GM21723 (cell line): ENCODE measurements around the gene RAX2.
"Not testable (repeated sequence)": the region's sequence is repeated elsewhere in the genome, so short reads cannot be mapped to it uniquely, and the experiment has no call there.

Source experiments
- ATAC-seq: cut with Tn5 transposase; IDR thresholded peaks from one replicate; pipeline ENCODE4 v1.9.1; 2021; ENCODE audit warnings: mild to moderate bottlenecking, moderate library complexity; ENCODE audit not compliant: unreplicated experiment

Gene RAX2

GRCh38 chr19:3762130-3762473 is 9.9 kb downstream of the RAX2 start:
- ATAC-seq, result no peak

GRCh38 chr19:3761382-3762129 is 10.5 kb downstream of the RAX2 start, which contains the start of gene APBA3:
APBA3 (minus strand) TSS chr19:3761692; CDS start chr19:3760264, 1,428 bp downstream.
- ATAC-seq, result peak; percentile 44

- ATAC-seq, result no peak
Measured at GRCh38 chr19:3760871-3761361, 11.1 kb downstream of the RAX2 start.

- ATAC-seq, result no peak
Measured at GRCh38 chr19:3759482-3760254, 12.4 kb downstream of the RAX2 start.

GRCh38 chr19:3758297-3758696 is 13.7 kb downstream of the RAX2 start:
- not testable (repeated sequence) for ATAC-seq

- not testable (repeated sequence) for ATAC-seq
Measured at GRCh38 chr19:3757705-3758104, 14.3 kb downstream of the RAX2 start.

GRCh38 chr19:3753631-3754410 is 18.2 kb downstream of the RAX2 start:
- ATAC-seq, result no peak

GRCh38 chr19:3752492-3752891 is 19.5 kb downstream of the RAX2 start:
- no peak for ATAC-seq

GRCh38 chr19:3751236-3751635 is 20.8 kb downstream of the RAX2 start:
- no peak for ATAC-seq

- ATAC-seq, result no peak
Measured at GRCh38 chr19:3750211-3750610, 21.8 kb downstream of the RAX2 start.

GRCh38 chr19:3748965-3749364 is 23.1 kb downstream of the RAX2 start:
- no peak for ATAC-seq

- no peak for ATAC-seq
Measured at GRCh38 chr19:3746371-3747056, 25.5 kb downstream of the RAX2 start.

GRCh38 chr19:3745363-3746045 is 26.5 kb downstream of the RAX2 start:
- no peak for ATAC-seq

- no peak for ATAC-seq
Measured at GRCh38 chr19:3743486-3743885, 28.5 kb downstream of the RAX2 start.

GRCh38 chr19:3740431-3740830 is 31.6 kb downstream of the RAX2 start:
- ATAC-seq, result no peak

- ATAC-seq, result no peak
Measured at GRCh38 chr19:3738477-3739220, 33.4 kb downstream of the RAX2 start.

GRCh38 chr19:3737487-3738205 is 34.4 kb downstream of the RAX2 start:
- ATAC-seq, result no peak

- ATAC-seq, result no peak
Measured at GRCh38 chr19:3736106-3736724, 35.8 kb downstream of the RAX2 start.

GRCh38 chr19:3734310-3734600 is 37.8 kb downstream of the RAX2 start:
- no peak for ATAC-seq
